D721Med (cell line): ENCODE data around the gene DLX3.
A peak's percentile ranks its signal among the peaks of the same experiment; 100 is the strongest.
"Not testable (repeated sequence)": the region's sequence is repeated elsewhere in the genome, so short reads cannot be mapped to it uniquely, and the experiment has no call there.

ENCODE experiments used
- DNase-seq: peaks from one replicate; pipeline ENCODE4 v3.0.0; 2011; ENCODE audit warnings: low spot score; ENCODE audit not compliant: insufficient read length
- FAIRE-seq: peaks from 2 replicates; lab custom pipeline; 2011; peaks lifted over from hg19 to GRCh38; lab: Jason Lieb, UNC
- CTCF ChIP-seq: IDR thresholded peaks from 2 replicates; pipeline ENCODE4 v1.5.1; 2012; ENCODE audit warnings: mild to moderate bottlenecking, control low read depth; ENCODE audit not compliant: insufficient read depth; ENCODE audit errors: missing control alignments

Gene DLX3

GRCh38 chr17:49995055-49995738 lies at the start of gene DLX3:
TSS of gene DLX3 (minus strand) at chr17:49995224. CDS start at chr17:49994998, 226 bp downstream.
- no peak for TF ChIP-seq CTCF
- DNase-seq, result no peak
- no peak for FAIRE-seq

DNA sequence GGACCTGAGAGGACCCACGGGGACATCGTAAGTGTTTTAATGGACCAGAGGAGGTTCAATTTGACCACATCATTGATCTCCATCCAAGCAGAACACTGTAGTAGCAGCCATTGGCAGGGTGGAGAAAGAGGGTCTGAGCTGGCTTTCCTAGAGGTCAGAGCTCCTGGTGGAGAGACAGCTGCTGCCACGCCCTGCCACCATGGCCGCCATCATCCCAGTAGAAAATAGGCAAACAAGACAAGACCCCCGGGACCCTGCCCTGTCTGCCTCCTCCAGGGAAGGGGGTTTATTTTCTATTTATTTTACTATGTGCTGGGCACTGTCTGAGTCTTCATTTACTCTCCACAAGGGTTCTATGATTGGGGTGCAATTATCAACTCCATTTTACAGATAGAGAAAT lies 49.5 kb upstream of the DLX3 start:
- DNase-seq (peak; percentile 7), FAIRE-seq (no peak)
- TF ChIP-seq CTCF, result no peak

GRCh38 chr17:50043290-50044148 lies 48.5 kb upstream of the DLX3 start:
- DNase-seq (peak; percentile 3), FAIRE-seq (no peak)
- no peak for TF ChIP-seq CTCF

- no peak for FAIRE-seq
- no peak for DNase-seq
- TF ChIP-seq CTCF, result no peak
Observed at GRCh38 chr17:50042211-50042610, 47.2 kb upstream of the DLX3 start.

DNA sequence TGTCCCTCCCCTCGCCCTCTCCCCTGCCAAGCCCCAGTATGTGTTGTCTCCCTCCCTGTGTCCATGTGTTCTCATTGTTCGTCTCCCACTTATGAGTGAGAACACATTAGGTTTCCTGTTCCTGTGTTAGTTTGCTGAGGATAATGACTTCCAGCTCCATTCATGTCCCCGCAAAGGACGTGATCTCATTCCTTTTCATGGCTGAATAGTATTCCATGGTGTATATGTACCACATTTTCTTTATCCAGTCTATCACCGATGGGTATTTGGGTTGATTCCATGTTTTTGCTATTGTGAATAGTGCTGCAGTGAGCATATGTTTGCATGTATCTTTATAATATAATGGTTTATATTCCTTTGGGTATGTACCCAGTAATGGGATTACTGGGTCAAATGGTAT lies 45.5 kb upstream of the DLX3 start:
- not testable (repeated sequence) for FAIRE-seq, DNase-seq

- no peak for DNase-seq
- no peak for FAIRE-seq
- no peak for TF ChIP-seq CTCF
Observed at GRCh38 chr17:50039058-50039457, 44.0 kb upstream of the DLX3 start.

- no peak for FAIRE-seq
- no peak for TF ChIP-seq CTCF
- no peak for DNase-seq
Observed at GRCh38 chr17:50037321-50038107, 42.5 kb upstream of the DLX3 start.
